Measurements from ENCODE around the gene L2HGDH. TPM values are rescaled to one million over a fixed set of nuclear protein-coding genes. Genes with fewer than 3 reads are reported as not detected.

L2HGDH gene
- total RNA-seq, 4 donors from 2014 or later = 8.9 to 18.2 (median 11.6) TPM

- no peak for DNase-seq (ENCODE audit: low spot score in 2 of 2)
- 53 to 57% methylated on average over 2 of the region's 2 CpGs for WGBS, 2 donors
- intact Hi-C loops (cut with DNase I; ENCODE audit: low total_unique reads) = no loop called here
- H3K4me3 ChIP-seq (ENCODE audit: low read depth, poor library complexity, severe bottlenecking) = no peak overlapping the region
- TF ChIP-seq, protein P1, sequence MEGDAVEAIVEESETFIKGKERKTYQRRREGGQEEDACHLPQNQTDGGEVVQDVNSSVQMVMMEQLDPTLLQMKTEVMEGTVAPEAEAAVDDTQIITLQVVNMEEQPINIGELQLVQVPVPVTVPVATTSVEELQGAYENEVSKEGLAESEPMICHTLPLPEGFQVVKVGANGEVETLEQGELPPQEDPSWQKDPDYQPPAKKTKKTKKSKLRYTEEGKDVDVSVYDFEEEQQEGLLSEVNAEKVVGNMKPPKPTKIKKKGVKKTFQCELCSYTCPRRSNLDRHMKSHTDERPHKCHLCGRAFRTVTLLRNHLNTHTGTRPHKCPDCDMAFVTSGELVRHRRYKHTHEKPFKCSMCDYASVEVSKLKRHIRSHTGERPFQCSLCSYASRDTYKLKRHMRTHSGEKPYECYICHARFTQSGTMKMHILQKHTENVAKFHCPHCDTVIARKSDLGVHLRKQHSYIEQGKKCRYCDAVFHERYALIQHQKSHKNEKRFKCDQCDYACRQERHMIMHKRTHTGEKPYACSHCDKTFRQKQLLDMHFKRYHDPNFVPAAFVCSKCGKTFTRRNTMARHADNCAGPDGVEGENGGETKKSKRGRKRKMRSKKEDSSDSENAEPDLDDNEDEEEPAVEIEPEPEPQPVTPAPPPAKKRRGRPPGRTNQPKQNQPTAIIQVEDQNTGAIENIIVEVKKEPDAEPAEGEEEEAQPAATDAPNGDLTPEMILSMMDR (IDR thresholded peaks at IDR 0.05) = no peak
- TF ChIP-seq POLR2A (IDR thresholded peaks at IDR 0.05) = no peak
Measured at GRCh38 chr14:50213795-50214194, 98.2 kb downstream of the L2HGDH start.

GRCh38 chr14:50212726-50213125 lies 99.3 kb downstream of the L2HGDH start:
- H3K4me3 ChIP-seq (ENCODE audit: low read depth, poor library complexity, severe bottlenecking) = no peak overlapping the region
- no peak for TF ChIP-seq POLR2A (IDR thresholded peaks at IDR 0.05)
- TF ChIP-seq, protein P1 (IDR thresholded peaks at IDR 0.05) = no peak
- WGBS, 2 donors = 29 to 41% methylated on average over 3 of the region's 3 CpGs
- DNase-seq (ENCODE audit: low spot score in 2 of 2) = no peak
- intact Hi-C loops (cut with DNase I; ENCODE audit: low total_unique reads) = no loop called here

DNA sequence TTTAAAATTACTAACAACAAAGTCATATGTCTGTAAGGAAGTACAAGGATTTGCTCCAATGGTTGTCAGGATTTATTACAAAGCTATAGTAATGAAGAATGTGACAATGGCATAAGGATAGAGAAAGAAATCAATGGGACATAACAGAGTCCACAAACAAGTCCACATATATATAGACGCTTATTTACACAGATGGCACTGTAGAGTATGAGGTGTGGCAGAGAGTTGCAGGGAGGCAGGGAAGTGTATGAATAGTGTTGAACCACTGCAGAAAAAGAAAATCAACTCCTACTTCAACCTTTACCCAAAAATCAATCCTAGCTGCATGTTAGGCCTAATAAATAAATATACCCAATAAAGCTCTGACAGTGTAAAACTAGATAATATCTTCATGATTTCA lies 102.0 kb downstream of the L2HGDH start:
- no peak for TF ChIP-seq POLR2A (IDR thresholded peaks at IDR 0.05)
- TF ChIP-seq, protein P1 (IDR thresholded peaks at IDR 0.05) = no peak
- DNase-seq (ENCODE audit: low spot score in 2 of 2) = no peak
- no peak overlapping the region for H3K4me3 ChIP-seq (ENCODE audit: low read depth, poor library complexity, severe bottlenecking)
- intact Hi-C loops (cut with DNase I; ENCODE audit: low total_unique reads) = no loop called here
- WGBS, 2 donors = 76 to 82% methylated on average over 1 of the region's 1 CpG

GRCh38 chr14:50198499-50198898 lies 113.5 kb downstream of the L2HGDH start:
- DNase-seq (ENCODE audit: low spot score in 2 of 2) = no peak
- TF ChIP-seq, protein P1 (IDR thresholded peaks at IDR 0.05) = no peak
- TF ChIP-seq POLR2A (IDR thresholded peaks at IDR 0.05) = no peak
- intact Hi-C loops (cut with DNase I; ENCODE audit: low total_unique reads) = no loop called here
- 97 to 100% methylated on average over 2 of the region's 2 CpGs for WGBS, 2 donors
- H3K4me3 ChIP-seq (ENCODE audit: low read depth, poor library complexity, severe bottlenecking) = no peak overlapping the region

GRCh38 chr14:50191499-50191898 lies 120.5 kb downstream of the L2HGDH start:
- intact Hi-C loops (cut with DNase I; ENCODE audit: low total_unique reads) = no loop called here
- no peak overlapping the region for H3K4me3 ChIP-seq (ENCODE audit: low read depth, poor library complexity, severe bottlenecking)
- no peak for DNase-seq (ENCODE audit: low spot score in 2 of 2)
- WGBS, 2 donors = 80 to 90% methylated on average over 1 of the region's 1 CpG
- TF ChIP-seq, protein P1 (IDR thresholded peaks at IDR 0.05) = no peak
- no peak for TF ChIP-seq POLR2A (IDR thresholded peaks at IDR 0.05)

Small RNA genes within 50 kb of the gene (microRNA-seq; reads per million reads assigned to microRNA genes)
- 0.57 to 0.68 reads per million in 2 donors for gene MIR4504 (ENCODE audit: borderline number of aligned reads in 1 of 2, borderline replicate concordance in 2 of 2)

Other genes starting within 250 kb of the L2HGDH start
- 10 to 100 TPM in 1 of 4 donors, 1 to 10 TPM in 3; 3.3 to 13.0 (median 6.1) TPM for gene VCPKMT, start 195.7 kb downstream of the L2HGDH start, total RNA-seq
- 10 to 100 TPM; 23.9 to 29.5 (median 26.2) TPM for gene SOS2, start 80.7 kb downstream of the L2HGDH start, total RNA-seq
- 10 to 100 TPM in 3 of 4 donors, 1 to 10 TPM in 1; 8.9 to 24.6 (median 15.3) TPM for gene DMAC2L, start 95 bp upstream of the L2HGDH start, total RNA-seq
- gene CDKL1, start 84.7 kb upstream of the L2HGDH start, total RNA-seq = 10 to 100 TPM in 1 of 4 donors, 1 to 10 TPM in 3; 1.5 to 12.5 (median 3.9) TPM
- 100 to 1,000 TPM; 119 to 292 (median 218) TPM for gene MAP4K5, start 220.3 kb upstream of the L2HGDH start, total RNA-seq
- 10 to 100 TPM in 2 of 4 donors, 1 to 10 TPM in 2; 9.8 to 27.0 (median 15.8) TPM for gene ATL1, start 247.9 kb upstream of the L2HGDH start, total RNA-seq